HG02678 (cell line): Measurements from ENCODE around the gene SNCA.

ENCODE experiments used
- ATAC-seq: cut with Tn5 transposase; IDR thresholded peaks from one replicate; pipeline ENCODE4 v1.9.1; 2021; ENCODE audit warnings: mild to moderate bottlenecking, moderate library complexity; ENCODE audit not compliant: unreplicated experiment

Gene SNCA

GRCh38 chr4:89820010-89820409 lies 17.0 kb downstream of the SNCA start:
- no peak for ATAC-seq

DNA sequence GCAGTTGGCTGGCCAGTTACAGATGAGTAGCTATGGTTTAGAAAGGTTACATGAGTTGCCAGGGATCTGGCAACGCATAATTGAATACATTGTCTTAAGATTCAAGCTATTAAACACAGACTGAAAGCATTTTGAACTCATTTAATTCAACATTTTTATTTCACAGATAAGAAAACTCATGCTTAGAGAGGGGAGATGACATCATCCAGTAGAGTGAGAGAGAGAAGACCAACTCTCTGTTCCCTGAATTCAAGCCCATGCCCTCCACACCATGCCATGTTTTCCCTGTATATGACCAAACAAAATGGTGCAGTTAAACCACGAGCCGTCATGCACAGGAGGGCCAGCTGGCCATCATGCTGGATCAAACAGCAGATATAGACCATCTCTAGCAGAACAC lies 22.6 kb downstream of the SNCA start:
- no peak for ATAC-seq

GRCh38 chr4:89813197-89813596 lies 23.8 kb downstream of the SNCA start:
- no peak for ATAC-seq

GRCh38 chr4:89807441-89808140 lies 29.4 kb downstream of the SNCA start:
- ATAC-seq, result no peak

GRCh38 chr4:89805297-89805696 lies 31.7 kb downstream of the SNCA start:
- no peak for ATAC-seq

DNA sequence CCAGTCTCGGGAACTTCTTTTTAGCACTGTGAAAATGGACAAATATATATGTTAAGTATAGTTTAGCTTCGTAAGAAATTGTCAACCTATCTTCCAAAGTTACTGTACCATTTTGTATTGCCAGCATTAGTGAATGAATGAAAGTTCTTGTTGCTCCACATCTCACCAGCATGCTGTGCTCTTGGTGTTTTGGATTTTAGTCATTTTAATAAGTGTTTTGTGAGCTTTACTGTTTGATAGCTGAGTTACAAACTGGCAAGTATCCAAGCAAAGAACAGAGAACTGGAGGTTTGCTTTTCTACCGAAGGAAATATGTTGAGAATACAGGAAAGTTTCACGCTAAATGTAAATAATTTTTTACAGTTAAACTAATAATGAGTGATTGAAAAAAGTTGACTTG lies 33.0 kb downstream of the SNCA start:
- no peak for ATAC-seq

DNA sequence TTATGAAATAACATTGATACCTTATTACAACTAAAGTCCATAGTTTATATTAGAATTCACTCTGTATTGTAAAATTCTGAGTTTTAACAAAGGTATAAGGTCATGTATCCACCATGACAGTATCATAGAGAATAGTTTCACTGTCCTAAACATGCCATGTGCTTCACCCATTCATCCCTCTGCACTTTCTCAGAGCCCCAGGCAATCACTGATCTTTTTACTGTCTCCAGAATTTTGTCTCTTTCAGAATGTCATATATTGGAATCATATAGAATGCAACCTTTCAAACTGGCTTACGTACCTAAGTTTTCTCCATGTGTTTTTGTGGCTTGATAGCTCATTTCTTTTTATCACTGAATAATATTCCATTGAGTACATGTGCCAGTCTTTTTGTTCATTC lies 33.9 kb downstream of the SNCA start:
- no peak for ATAC-seq

GRCh38 chr4:89800527-89801103 lies 36.3 kb downstream of the SNCA start:
- no peak for ATAC-seq

GRCh38 chr4:89800012-89800516 lies 36.9 kb downstream of the SNCA start:
- ATAC-seq, result no peak

DNA sequence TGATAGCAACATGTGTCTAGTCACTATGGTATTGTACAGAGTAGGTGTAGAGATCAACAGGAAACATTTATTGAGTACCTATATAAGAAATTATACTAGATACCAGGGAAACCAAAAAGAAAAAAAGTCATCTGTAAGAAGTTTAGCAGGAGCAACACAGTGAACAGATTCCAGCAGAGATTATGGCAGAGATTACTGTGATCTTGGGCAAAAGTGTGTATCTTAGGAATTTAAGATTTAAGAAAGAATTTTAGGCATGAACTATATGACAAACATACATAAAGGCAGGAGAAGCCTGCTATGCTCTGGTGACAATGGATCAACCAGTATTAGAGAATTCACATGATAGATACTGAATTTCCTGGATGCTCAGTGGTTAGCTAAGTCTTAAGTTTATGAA lies 37.9 kb downstream of the SNCA start:
- ATAC-seq, result no peak

- no peak for ATAC-seq
Measured at GRCh38 chr4:89797117-89797516, 39.8 kb downstream of the SNCA start.

- ATAC-seq, result no peak
Measured at GRCh38 chr4:89788206-89789072, 48.5 kb downstream of the SNCA start.

DNA sequence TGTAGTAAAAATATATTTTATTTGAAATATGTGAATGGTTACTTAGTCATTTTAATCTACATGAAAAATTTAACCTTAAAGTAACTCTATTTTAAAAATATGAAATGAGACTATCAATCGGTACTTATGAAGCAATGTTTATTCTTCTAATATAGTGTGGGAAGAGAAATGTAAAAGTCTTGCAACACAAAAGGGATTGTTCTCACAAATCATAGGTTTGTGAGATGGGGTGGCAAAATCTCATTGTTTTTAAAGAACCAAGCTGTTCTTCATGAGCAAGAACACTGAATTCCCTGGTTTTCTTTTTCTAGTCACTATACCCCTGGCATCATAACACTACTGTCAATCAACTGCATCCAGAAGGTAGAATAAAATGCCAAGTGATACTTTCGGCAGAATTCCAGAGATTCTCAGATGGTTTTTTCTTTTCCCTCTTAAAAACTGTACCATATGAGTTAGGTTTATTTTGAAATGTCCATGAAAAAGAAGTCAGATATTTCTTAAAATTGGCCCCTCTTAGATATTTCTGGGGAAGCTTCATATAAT lies 52.2 kb downstream of the SNCA start:
- ATAC-seq, result no peak

- no peak for ATAC-seq
Measured at GRCh38 chr4:89781321-89781720, 55.6 kb downstream of the SNCA start.

- no peak for ATAC-seq
Measured at GRCh38 chr4:89773805-89774204, 63.2 kb downstream of the SNCA start.

DNA sequence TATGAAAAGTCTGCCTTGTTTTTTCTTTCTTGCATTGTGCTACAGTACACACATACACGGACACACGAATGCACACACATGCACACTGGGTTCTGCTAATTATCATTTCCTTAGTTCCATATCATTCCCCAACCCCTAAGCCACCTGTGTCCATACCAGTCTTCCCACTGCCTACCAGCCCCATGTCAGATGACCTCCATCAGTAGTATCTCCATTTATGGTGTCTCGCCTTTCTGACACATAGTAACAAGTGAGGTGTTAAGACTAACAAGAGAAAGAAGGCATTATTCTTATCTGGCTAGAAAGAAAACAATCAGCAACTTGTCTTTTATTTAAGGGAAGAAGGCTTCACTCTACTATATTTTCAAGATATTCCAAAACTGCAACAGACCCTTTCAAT lies 67.1 kb downstream of the SNCA start:
- no peak for ATAC-seq

- ATAC-seq, result no peak
Measured at GRCh38 chr4:89767924-89768323, 69.0 kb downstream of the SNCA start.

GRCh38 chr4:89765966-89766365 lies 71.0 kb downstream of the SNCA start:
- ATAC-seq, result no peak

GRCh38 chr4:89765528-89765927 lies 71.4 kb downstream of the SNCA start:
- no peak for ATAC-seq

- ATAC-seq, result no peak
Measured at GRCh38 chr4:89762311-89762710, 74.7 kb downstream of the SNCA start.

- no peak for ATAC-seq
Measured at GRCh38 chr4:89759426-89759825, 77.5 kb downstream of the SNCA start.
